Stimulated activated CD4-positive, alpha-beta T cell treated with anti-CD3 and anti-CD28 coated beads, Interleukin-15, amount 100 ng/mL, for 1 hour (primary cell): ENCODE measurements around the gene ZC3H18.
"Not testable (repeated sequence)": the region's sequence is repeated elsewhere in the genome, so short reads cannot be mapped to it uniquely, and the experiment has no call there.

Experiments
- DNase-seq, 2 donors: peaks; one replicate each; pipeline ENCODE4 v3.0.0-alpha.2; 2020; ENCODE audit warnings: low read depth in 1 of 2, low spot score in 1 of 2

The ZC3H18 gene

DNA sequence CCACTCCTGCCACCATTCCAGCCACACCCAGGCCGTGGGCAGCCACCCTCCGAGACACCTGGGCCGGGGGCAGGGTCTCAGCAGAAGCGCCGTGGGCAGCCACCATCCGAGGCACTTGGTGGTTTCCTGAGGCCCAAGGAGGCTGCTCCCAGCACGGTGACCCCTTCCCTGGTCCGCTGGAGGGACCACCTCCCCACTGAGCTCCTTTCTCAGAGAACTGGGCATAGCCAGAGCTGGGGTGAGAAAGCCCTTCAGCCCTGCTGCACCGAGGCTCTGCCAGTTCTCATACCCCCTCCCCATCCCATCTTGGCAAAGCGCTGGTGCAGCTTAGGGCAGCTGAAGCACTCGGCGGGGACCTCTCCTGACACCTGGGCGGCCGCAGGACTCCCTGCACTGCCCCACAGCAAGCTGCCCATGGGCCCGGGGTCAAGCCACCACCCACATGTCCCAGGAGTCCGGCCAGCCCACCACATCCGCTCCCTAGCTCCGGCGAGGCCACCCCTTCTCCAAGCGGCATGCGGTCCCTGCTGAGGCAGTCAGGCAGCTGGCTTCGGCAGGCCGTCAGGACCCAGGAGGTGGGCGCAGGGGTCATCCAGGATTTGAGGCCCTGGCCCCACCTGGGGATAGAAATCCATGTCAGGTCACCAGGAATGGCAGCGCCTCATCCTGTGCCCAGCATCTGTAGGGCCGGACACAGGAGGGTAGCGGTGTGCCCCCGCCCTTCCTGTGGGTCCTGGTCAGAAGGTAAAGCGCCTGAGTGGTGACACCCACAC, 82.0 kb downstream of the ZC3H18 start:
- DNase-seq: no peak

DNA sequence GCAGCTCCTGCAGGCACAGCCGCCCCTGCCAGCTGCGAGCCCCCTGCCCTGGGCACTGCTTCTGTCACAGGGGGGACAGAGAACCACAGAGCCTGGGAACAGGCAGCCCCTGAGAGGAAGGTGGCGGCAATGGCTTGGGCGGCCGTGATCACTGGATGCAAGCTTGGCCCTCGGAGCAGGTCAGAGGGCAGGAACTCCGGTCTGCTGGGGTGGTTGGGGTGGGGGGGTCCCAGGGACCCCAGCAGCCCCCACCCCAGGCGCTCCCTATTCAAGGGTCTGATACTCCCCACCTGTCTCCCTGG, 82.5 kb downstream of the ZC3H18 start:
- no peak for DNase-seq

DNA sequence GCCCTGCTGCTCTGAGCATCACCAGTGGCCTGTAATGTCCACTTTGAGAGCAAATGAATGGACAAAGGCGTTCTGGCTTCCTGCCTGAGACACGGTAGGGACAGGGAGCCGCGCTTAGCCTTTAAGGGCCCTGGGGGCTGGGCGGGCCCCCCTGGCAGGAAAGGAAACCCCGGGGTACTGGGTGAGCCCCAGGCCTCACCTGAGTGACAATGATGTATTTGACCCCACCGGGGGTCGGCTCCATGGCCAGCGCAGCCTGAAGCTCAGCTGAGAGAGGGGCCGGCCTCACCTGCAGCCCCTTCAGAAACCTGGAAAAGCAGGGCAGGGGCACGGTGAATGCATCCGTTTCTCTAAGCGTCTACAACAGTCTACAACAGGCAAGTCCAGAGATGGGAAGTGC, 82.9 kb downstream of the ZC3H18 start:
- DNase-seq: no peak

DNA sequence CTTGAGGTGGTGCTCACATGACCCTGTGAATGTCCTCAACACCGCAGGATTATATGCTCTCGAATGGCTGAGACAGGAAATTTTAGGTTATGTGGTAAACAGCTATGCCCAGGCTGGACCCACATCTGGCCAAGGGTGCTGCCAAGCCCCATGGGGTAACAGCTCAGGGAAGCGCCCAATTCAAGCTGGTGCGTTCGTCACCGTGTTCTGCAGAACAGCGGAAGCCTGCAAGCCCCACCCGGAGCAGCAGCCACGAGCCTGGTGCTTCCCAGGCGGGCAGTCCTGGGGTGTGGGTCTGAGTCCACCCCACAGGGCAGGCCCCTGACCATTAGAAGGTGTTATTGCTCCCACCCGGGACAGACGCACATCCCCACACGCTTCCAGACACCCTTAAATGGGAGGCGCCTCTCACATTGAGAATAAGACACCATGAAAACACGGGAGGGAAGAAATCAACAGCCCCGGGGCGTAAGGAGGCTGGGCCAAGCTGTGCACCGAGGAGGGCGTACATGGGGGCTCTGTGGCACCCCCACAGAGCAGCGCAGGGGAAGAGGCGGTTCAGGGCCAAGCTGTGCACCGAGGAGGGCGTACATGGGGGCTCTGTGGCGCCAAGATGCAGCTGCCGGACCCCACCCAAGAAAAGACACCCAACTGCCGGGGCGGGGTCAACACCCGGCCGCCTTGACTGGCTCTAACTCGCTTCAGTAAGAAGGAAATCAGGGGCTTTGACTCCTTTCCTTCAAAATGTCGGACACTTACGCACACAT, 83.6 kb downstream of the ZC3H18 start:
- DNase-seq: no peak

DNA sequence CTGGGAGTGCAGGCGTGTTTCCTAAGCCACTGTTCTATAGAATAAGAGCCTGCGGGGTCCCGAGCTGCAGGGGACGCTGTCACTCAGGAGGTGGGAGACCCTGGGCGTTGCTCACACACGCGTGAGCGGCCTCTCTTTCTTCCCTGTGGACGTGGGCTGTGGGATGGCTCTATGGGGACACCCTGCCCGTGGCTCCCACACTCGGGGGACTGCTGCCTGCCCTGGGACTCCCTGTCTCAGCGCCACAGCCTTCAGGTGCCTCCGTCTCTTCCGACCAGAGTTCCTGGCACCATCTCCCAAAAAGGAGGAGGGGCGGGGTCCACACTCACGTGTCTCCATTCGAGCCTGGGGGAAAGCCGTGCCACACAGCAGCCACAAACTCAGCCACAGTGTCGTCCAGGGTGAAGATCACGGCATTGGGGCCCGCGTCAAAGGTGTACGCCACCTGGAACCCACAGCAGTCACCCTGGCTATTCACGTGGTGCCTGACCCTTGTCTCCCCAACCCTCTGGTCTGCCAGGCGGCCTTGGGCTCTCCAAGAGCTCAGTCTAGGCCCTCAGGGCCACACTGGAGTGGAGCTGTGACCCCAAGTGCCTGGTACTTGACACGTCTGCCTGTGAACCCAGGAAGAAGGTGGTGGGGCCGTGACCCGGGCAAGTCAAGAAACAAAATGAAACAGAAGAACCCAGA, 84.3 kb downstream of the ZC3H18 start:
- DNase-seq: no peak

DNA sequence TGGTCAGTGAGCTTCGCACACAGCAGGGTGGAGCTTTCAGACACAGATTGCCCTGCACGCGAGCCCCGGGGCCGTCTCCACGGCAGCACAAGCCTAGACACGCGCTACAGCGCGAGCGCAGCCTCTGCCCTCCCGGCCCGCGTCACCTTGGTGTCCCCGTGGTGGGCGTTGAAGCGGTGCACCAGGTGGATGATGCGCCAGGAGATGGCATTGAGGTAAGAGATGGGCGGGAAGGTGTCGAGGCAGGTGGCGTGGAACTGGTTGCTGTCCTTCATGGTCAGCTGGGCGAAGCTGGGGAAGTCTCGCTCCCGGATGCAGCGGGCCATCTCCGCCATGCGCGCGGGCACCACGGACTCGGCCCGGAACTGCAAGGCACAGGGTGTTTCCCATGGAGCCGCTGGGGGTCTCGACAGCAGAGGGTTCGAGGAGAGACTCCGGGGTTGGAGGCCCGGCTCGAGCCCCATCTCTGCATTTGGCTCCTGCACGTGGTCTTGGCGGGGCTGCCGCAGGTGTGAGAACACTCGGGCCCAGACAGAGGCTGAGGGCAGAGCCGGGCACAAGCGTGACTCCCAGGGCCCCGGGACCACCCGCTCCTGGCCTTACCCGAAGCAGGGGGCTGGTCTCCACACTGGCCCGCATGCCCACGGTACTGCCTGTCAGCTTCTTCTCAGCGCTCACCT, 85.0 kb downstream of the ZC3H18 start:
- no peak for DNase-seq

DNA sequence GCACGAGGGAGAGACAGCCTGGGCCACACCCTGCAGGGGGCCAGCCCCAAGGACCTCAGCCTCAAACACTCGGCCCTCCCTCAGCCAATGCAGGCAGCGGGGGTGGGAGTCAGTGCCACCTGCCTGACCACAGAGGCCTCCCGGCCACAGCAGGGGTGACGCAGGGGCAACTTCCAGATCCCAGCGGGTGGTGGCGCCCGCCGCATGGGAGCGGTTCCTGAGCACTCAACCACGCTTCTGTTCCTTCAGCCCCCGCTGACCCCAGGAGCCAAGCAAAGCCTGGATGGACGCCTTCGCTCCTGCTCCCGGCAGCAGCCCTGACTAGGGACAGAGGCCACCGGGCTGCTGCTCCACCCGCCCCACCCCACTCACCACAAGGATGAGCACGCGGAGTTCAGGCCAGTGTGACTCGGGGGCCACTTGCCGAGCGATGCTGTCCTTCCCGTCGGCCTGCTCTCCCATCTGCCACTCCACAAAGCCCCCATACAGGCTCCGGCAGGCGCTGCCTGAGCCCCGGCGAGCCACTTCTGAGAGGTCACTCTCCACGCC, 85.6 kb downstream of the ZC3H18 start:
- no peak for DNase-seq

DNA sequence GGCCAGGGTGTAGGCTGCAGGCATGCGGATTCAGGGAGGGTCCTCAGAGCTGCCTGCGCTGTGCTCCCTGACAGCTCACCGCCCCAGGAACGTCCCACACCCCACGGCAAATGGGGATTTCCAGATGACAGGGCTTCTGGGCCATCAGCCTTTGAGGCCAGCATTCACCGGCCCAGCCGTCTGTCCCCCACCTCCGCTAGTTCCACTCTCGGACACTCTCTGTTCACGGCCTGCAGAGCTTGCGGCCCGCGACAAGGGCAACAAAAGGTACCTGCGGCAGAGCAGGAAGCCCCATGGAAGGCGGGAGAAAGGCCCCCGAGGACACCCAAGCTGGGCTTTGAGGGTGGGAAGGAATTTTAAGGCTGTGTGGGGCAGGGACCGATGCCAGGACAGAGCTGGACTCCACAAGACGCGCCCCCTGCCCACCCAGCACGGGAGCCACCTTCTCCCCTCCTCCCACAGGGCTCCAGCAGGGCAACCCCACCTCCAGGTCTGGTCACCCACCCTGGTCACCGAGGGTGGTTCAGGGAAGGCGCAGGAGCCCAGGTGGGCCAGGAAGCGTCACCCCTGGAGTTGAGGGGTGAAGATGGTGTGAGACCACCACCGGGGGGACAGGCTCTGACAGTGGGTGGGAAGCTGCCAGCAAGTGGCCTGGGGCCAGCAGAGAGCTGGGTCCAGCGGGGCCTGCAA, 86.2 kb downstream of the ZC3H18 start:
- DNase-seq: no peak

DNA sequence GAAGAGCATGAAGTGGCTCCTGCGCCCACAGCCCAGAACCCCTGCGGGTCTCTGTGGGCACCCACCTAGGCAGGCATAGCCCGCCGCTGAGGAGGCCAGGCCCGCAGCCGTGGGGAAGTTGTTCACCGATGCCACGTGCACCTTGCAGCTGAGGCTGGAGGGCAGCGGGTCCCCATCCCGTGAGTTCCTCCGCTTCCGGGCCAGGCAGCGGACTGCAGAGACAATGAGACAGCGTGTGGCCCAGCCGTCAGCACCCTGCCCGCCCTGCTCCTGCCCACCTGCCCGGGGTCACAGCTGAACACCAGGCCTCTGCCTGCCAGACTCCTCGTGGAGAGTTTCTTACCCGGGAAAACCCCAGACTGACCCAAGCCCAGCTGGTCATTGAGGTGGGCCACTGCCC, 87.2 kb downstream of the ZC3H18 start:
- no peak for DNase-seq

DNA sequence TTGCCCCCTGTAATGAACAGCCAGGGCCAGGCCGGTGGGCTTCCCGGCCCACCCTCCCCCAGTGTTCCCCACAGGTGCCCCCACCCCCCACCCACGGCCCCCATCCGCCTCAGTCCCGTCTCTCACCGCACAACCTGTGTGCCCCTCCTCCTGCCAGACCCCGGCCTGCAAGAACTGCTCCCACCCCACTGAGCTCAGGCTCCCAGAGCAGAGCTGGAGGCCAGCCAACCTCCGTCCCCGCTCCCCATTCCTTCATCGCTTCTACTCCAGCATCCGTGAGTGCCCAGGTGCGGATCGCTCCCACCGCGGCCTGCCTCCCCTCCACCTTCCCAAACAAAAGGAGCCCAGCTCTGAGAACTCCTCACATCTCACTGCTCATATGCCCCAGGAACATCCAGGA, 88.5 kb downstream of the ZC3H18 start:
- DNase-seq: no peak

DNA sequence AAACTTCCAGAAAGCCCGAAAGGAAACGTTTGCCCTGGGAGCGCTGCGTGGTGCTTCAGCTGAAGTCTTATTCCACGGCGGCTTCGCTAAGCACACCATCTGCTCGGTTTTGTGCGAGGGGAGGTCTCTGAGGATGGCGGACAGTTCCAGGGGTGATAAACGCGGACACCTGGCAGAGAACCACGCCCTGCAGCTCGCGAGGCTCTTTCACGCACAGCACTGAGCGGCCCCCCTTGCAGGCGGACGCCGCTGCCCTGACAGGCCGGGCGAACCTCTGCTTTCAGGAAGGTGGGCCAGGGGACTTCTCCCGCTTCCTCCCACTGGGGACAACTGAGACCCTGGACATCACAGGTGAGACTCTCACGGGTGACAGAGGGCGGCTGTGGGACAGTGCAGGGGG, 89.0 kb downstream of the ZC3H18 start:
- no peak for DNase-seq

DNA sequence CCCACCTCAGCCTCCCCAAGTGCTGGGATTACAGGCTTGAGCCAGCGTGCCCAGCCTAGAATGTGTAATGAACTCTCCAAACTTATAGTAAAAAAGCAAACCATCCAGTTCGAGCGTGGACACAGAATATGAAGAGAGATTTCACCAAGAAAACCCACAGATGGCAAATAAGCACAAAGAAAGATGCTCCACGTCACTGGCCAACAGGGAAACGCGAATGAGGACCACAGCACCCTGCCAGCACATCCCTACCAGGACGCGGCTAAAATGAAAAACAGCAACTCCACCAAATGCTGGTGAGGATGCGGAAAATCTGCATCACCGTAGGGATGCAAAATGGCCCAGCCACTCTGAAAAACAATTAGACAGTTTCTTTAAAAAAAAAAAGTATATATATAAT, 91.3 kb downstream of the ZC3H18 start:
- DNase-seq: no peak

DNA sequence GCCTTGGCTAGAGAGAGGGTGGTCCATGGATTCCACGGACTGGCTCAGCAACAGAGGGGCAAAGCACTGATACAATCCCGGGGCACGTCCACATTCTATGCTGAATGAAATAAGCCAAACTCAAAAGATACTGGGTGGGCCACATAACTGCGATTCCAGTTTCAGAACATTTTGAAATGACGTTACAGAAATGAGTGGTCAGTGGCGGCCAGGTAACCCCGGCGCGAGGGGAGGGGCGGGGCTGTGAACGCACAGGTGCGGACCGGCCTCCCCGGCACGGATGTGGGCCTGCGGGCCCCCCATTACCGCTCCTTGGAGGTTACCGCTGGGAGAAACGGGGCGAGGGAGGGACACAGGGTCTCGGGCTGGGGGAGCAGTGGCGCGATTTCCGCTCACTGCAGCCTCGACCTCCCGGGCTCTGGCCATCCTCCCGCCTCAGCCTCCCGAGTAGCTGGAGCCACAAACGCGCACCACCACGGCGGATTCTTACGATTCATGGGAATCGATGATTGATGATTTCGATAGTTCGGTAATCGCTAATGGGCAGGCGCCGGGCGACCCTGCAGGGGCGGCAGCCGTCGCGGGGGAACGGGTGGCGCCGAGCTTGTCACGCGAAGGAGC, 92.1 kb downstream of the ZC3H18 start:
- no peak for DNase-seq

DNA sequence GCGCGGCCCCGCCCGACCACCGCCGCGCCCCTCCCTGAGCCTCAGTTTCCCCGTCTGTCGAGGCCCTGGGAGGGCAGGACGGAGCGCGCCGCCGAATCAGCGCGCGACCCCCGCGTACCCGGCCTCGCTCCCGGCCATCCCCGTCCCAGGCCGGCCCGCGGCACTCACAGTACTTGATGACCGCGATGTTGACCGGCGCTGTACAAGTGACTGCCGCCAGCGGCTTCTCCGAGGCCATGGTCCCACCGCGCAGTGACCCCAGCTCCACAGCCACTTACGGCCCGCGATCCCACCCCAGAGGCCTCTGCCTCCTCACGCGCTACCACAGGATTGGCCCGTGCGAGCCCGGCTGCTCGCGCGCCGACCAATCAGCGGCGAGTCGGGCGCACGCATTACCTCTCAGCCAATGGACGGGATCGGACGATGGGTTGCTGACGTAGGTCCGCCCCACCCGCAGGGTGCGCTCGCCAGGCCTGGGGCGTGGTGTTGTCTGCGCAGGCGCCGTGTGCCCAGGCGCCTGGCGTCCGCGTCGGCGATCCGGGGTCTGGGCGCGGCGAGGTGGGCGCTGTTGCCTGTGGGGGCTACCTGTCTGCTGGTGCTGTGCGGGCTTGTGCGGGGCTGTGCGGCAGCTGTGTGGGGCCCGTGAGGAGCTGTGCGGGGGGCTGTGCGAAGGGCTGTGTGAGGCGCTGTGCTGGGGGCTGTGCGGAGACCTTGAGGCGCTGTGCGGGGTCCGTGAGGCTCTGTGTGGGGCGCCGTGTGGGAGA, 92.8 kb downstream of the ZC3H18 start, which contains the start of gene MVD:
Gene MVD (minus strand): TSS at position 249 of the 764 bp plus-strand sequence. CDS start 11 bp downstream, at position 238.
- DNase-seq: peak; percentile 89 to 91

DNA sequence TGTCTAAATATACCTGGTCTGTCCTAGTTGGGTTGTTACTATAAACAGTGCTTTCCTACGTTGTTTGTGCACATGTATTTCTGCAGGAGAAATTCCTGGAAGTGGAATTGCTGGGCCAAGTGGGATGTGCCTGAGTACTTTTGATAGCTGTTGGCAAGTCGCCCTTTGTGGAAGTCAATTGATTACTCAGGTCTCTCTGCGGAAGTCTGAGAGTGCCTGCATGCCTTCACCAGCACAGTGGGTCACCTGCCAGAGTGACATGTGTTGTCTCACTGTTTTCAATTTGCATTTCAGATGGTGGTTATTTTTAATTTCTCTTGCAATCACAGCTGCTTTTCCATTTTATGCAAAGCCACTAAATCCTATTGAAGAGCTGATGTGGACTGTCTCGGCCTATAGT, 94.9 kb downstream of the ZC3H18 start:
- no peak for DNase-seq

DNA sequence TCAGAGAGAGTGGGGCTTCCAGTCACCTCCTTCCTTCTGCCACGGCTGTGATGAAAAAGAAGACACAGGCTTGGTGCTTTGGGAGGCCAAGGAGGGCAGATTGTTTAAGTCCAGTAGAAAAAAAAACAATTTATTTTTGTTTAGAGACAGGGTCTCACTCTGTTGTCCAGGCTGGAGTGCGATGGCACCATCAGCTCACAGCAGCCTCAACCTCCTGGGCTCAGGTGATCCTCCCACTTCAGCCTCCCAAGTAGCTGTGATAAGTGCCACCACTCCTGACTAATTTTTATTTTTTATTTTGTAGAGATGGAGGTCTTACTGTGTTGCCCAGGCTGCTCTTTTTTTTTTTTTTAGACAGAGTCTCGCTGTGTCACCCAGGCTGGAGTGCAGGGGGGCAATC, 95.4 kb downstream of the ZC3H18 start:
- no peak for DNase-seq

DNA sequence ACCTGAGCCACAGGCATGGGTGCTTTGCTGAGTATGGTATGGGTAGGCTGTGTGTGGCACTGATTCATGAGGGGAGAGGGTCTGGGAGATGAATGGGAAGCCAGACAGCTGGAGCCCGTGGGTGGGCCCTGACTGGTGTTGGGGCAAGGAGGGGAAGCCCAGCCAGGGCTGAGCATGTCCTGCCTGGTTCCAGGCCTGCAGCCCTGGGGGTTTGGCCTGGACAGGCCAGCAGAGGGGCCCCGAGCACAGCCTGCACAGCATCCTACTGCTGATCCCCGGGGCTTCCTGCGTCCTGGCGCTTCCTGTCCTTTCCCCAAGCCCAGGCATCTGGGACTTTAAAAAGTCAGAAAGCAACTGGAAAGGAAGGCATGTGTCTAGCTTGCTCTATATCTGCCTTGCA, 97.3 kb downstream of the ZC3H18 start:
- DNase-seq: no peak

DNA sequence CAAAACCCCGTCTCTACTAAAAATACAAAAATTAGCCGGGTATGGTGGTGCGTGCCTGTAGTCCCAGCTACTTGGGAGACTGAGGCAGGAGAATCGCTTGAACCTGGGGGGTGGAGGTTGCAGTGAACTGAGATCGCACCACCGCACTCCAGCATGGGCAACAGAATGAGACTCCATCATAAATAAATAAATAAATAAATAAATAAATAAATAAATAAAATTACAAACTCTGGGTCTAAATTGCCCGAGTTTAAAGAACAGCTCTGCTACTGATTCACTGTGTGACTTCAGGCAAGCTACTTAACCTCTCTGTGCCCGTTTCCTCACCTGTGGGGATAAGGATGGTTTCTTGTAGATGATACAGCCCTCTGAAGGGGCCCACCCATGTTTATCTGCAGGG, 99.3 kb downstream of the ZC3H18 start:
- not testable (repeated sequence) for DNase-seq

DNA sequence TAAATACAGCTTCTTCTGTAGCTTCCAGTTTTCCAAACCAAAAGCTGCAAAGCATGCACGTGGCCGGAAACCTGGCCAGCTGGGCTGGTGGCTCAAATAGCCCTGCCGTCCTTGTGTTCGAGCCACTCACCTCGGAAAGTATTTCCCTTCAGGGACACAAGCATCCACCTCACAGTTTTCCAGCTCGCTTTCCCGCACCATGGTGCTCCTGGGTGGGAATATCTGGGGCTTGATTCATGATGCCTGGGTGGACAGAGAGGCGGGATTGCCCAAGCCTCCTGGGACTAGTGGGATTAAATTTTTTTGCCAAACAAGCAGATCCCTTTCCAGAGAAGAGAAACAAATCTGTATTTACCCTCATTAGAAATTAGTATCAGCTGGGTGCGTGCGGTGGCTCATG, 99.8 kb downstream of the ZC3H18 start:
- DNase-seq: no peak

DNA sequence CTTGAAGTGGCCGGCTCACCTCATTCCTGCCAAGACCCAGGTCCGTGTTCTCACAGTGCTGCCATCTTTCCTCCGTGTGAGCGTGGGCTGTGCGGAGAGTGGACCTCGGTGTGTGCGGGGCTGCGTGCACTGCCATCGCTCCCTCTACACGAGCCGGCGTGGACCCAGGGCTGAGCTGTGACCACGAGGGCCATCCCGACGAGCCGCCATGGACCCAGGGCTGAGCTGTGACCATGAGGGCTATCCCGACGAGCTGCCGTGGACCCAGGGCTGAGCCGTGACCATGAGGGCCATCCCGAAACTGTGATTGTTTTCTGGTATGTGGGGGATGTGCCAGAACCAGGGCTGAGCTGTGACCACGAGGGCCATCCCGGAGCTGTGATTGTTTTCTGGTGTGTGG, 101.6 kb downstream of the ZC3H18 start:
- no peak for DNase-seq
